Neural cell (in vitro differentiated cells): ENCODE measurements around the gene GFI1.

Experiments
- EP300 ChIP-seq: fragments of 450-650 bp; conservative IDR thresholded peaks from 2 replicates; pipeline ENCODE4 v1.6.1; 2014; ENCODE audit warnings: antibody characterized with exemption, mild to moderate bottlenecking, moderate library complexity; ENCODE audit not compliant: poor library complexity, severe bottlenecking
- EZH2 ChIP-seq: fragments of 200-600, 300-800 bp; shearing (Covaris generic), sonication (generic); IDR thresholded peaks from 2 replicates; pipeline ENCODE4 v1.6.1; 2014; ENCODE audit warnings: antibody characterized with exemption, low read length, borderline replicate concordance, mild to moderate bottlenecking; ENCODE audit not compliant: insufficient read depth, poor library complexity, severe bottlenecking
- REST ChIP-seq: IDR thresholded peaks from 2 replicates; pipeline ENCODE4 v1.6.1; 2012; ENCODE audit warnings: borderline replicate concordance
- TF ChIP-seq, protein P1 (sequence below): fragments of 450-650 bp; IDR thresholded peaks from 2 replicates; pipeline ENCODE4 v1.5.1; 2014; ENCODE audit warnings: antibody characterized with exemption, mild to moderate bottlenecking, moderate library complexity; ENCODE audit not compliant: poor library complexity, severe bottlenecking

DNA sequence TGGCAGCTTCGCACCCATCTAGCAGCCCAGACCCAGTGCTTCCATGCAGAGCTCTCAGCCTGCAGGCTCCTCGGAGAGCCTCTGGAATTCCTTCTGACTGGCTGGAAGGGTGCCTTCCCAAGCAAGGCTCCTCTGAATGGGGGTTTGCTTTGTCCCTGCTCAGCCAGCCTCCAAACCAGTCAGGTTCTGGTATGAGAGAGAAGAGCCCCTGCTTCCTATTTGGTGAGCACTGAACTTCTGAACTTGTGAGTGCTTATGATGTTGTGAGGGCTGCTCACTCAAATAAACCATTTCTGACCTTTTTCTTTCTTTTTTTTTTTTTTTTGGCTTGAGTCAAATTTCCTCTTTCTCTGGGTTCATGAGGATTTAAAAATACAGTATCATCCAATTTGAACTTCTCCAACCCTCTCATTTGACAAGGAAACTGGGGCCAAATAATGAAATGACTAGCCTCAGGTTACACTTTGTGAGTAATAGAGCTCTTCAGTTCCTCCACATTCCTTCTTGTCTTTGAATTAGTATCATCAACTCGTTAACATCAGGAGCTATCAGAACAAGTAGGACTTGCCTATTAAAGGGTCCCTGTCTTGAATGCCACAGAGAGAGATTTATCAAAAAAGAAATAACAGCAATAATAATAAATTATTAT is 39.6 kb downstream of the GFI1 start:
- TF ChIP-seq REST (no peak), EP300 (no peak), EZH2 (no peak)
- TF ChIP-seq, protein P1, sequence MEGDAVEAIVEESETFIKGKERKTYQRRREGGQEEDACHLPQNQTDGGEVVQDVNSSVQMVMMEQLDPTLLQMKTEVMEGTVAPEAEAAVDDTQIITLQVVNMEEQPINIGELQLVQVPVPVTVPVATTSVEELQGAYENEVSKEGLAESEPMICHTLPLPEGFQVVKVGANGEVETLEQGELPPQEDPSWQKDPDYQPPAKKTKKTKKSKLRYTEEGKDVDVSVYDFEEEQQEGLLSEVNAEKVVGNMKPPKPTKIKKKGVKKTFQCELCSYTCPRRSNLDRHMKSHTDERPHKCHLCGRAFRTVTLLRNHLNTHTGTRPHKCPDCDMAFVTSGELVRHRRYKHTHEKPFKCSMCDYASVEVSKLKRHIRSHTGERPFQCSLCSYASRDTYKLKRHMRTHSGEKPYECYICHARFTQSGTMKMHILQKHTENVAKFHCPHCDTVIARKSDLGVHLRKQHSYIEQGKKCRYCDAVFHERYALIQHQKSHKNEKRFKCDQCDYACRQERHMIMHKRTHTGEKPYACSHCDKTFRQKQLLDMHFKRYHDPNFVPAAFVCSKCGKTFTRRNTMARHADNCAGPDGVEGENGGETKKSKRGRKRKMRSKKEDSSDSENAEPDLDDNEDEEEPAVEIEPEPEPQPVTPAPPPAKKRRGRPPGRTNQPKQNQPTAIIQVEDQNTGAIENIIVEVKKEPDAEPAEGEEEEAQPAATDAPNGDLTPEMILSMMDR: no peak
